SK-N-SH treated with all-trans-retinoic acid at 6 μM for 48 hours (cell line): Measurements from ENCODE around the gene SLC45A3.

Experiments
- CREB5 ChIP-seq: fragments of 250-450 bp; sonication (Bioruptor Pico); IDR thresholded peaks from 2 replicates; pipeline ENCODE4 v1.5.1; 2020; ENCODE audit warnings: low read depth, mild to moderate bottlenecking, moderate library complexity
- OSR1 ChIP-seq: fragments of 250-450 bp; sonication (Bioruptor Pico); IDR thresholded peaks from 2 replicates; pipeline ENCODE4 v1.8.0; 2022; ENCODE audit warnings: moderate library complexity, mild to moderate bottlenecking, inconsistent platforms
- POU6F1 ChIP-seq: fragments of 250-450 bp; sonication (Bioruptor Pico); IDR thresholded peaks from 2 replicates; pipeline ENCODE4 v1.8.0; 2021; ENCODE audit warnings: low read depth, mild to moderate bottlenecking, moderate library complexity, borderline replicate concordance
- PPARA ChIP-seq: fragments of 250-450 bp; sonication (Bioruptor Pico); IDR thresholded peaks from 2 replicates; pipeline ENCODE4 v1.5.0; 2020; ENCODE audit warnings: mild to moderate bottlenecking, borderline replicate concordance
- SNAI2 ChIP-seq: fragments of 250-450 bp; sonication (Bioruptor Pico); IDR thresholded peaks from 2 replicates; pipeline ENCODE4 v1.5.0; 2020; ENCODE audit warnings: mild to moderate bottlenecking, moderate library complexity
- TCF4 ChIP-seq: fragments of 250-450 bp; sonication (Bioruptor Pico); IDR thresholded peaks from 2 replicates; pipeline ENCODE4 v1.8.0; 2021; ENCODE audit warnings: mild to moderate bottlenecking, moderate library complexity, borderline replicate concordance
- ZC3H10 ChIP-seq: fragments of 250-450 bp; sonication (Bioruptor Pico); IDR thresholded peaks from 2 replicates; pipeline ENCODE4 v1.5.1; 2021; ENCODE audit warnings: mild to moderate bottlenecking, moderate library complexity
- ZFP3 ChIP-seq: fragments of 250-450 bp; sonication (Bioruptor Pico); IDR thresholded peaks from 2 replicates; pipeline ENCODE4 v1.5.0; 2020; ENCODE audit warnings: mild to moderate bottlenecking, moderate library complexity
- ZFP30 ChIP-seq: fragments of 450-650 bp; formaldehyde crosslinking; IDR thresholded peaks from 2 replicates; pipeline ENCODE4 v1.5.0; 2022; ENCODE audit warnings: mild to moderate bottlenecking, moderate library complexity
- ZNF565 ChIP-seq: fragments of 450-650 bp; formaldehyde crosslinking; conservative IDR thresholded peaks from 2 replicates; pipeline ENCODE4 v1.5.0; 2020; ENCODE audit warnings: low read depth, mild to moderate bottlenecking, moderate library complexity
- ZNF70 ChIP-seq: fragments of 450-650 bp; formaldehyde crosslinking; IDR thresholded peaks from 2 replicates; pipeline ENCODE4 v1.5.0; 2020; ENCODE audit warnings: mild to moderate bottlenecking, moderate library complexity

- TF ChIP-seq ZFP30 (CRISPR knock-in tag) (no peak), POU6F1 (CRISPR knock-in tag) (no peak), ZFP3 (no peak), ZNF70 (CRISPR knock-in tag) (no peak), CREB5 (CRISPR knock-in tag) (no peak), ZC3H10 (no peak), ZNF565 (CRISPR knock-in tag) (no peak), SNAI2 (CRISPR knock-in tag) (no peak), PPARA (no peak), TCF4 (CRISPR knock-in tag) (no peak), OSR1 (CRISPR knock-in tag) (no peak)
Observed at GRCh38 chr1:205626216-205626615, 54.1 kb downstream of the SLC45A3 start.
